HG03139 (cell line): ENCODE measurements around the gene GNAQ.
"Not testable (repeated sequence)": the region's sequence is repeated elsewhere in the genome, so short reads cannot be mapped to it uniquely, and the experiment has no call there.

ENCODE experiments used
- ATAC-seq: cut with Tn5 transposase; IDR thresholded peaks from one replicate; pipeline ENCODE4 v1.9.1; 2021; ENCODE audit not compliant: unreplicated experiment

The GNAQ gene

GRCh38 chr9:77710965-77711648, 320.5 kb downstream of the GNAQ start:
- ATAC-seq: no peak

DNA sequence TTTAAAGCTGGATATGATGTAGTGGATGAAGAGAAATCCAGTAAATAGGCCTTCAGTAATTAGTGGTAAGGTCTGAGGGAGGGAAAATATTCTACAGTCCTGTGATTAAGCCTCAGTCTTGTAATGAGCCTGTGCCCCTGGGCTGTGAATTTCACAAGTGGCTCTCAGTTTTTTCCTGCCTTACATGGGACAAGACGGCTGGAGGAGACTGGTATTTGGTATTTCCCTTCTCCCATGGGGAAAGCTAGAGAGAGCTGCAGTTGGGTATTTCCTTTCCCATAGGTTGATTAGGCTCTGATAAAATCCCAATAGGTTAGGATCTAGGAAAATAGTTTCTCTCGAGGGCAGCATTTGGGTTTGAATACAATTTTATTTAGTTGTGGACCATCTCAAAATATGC, 321.3 kb downstream of the GNAQ start:
- ATAC-seq: no peak

- no peak for ATAC-seq
These were observed 323.4 kb downstream of the GNAQ start for GRCh38 chr9:77708064-77708815.

DNA sequence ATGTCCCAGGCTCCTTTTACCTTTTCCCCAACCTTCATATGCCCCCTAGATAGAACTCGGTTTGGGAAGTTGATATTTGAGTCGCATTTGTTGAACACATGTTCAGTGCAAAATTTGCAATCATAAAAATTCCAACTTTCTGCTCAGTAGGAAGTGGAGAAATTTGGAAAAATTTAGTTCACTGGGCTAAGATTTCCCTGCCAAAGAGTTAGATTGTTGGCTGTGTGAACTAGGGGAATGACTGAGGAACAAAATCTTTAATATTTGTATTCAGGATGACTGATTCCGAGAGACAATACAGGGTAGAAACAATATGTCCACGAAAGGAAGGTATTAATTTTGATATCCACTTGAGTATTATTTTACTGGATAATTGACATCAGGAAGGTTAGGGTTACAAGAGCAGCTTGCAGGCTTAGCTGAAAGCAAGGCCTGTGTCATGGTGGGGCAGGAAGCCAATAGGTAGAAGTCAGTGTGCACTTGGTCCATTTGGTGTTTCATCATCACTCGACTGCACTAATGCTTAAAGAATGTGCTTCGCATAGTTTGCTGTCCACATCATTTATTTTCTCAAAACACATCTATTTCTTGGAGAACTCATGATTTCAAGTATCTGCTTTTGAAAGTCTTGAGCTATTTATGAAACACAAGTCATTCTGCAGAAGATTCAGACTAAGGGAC, 324.1 kb downstream of the GNAQ start:
- ATAC-seq: no peak

- ATAC-seq: no peak
These were observed 326.0 kb downstream of the GNAQ start for GRCh38 chr9:77705636-77706035.

DNA sequence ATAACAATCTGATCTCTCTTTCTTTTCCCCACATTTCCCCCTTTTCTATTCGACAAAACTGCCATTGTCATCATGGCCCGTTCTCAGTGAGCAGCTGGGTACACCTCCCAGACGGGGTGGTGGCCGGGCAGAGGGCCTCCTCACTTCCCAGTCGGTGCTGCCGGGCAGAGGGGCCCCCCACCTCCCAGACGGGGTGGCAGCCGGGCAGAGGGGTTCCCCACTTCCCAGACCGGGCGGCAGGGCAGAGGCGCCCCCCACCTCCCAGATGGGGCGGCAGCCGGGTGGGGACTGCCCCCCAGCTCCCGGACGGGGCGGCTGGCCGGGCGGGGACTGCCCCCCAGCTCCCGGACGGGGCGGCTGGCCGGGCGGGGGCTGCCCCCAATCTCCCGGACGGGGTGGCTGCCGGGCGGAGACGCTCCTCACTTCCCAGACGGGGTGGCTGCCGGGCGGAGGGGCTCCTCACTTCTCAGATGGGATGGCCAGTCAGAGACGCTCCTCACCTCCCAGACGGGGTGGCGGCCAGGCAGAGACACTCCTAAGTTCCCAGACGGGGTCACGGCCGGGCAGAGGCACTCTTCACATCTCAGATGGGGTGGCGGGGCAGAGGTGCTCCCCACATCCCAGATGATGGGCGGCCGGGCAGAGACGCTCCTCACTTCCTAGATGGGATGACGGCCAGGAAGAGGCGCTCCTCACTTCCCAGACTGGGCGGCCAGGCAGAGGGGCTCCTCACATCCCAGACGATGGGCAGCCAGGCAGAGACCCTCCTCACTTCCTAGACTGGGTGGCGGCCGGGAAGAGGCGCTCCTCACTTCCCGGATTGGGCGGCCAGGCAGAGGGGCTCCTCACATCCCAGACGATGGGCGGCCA, 328.9 kb downstream of the GNAQ start:
- ATAC-seq: not testable (repeated sequence)

GRCh38 chr9:77697238-77697984, 334.2 kb downstream of the GNAQ start:
- no peak for ATAC-seq

DNA sequence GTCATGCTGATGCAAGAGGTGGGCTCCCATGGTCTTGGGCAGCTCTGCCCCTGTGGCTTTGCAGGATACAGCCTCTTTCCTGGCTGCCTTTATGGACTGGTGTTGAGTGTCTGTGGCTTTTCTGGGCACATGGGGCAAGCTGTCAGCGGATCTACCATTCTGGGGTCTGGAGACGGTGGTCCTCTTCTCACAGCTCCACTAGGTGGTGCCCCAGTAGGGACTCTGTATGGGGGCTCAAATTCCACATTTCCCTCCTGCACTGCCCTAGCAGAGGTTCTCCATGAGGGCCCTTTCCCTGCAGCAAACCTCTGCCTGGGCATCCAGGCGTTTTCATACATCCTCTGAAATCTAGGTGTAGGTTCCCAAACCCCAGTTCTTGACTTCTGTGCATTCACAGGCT, 340.9 kb downstream of the GNAQ start:
- not testable (repeated sequence) for ATAC-seq

- not testable (repeated sequence) for ATAC-seq
These were observed 341.5 kb downstream of the GNAQ start for GRCh38 chr9:77690119-77690518.

DNA sequence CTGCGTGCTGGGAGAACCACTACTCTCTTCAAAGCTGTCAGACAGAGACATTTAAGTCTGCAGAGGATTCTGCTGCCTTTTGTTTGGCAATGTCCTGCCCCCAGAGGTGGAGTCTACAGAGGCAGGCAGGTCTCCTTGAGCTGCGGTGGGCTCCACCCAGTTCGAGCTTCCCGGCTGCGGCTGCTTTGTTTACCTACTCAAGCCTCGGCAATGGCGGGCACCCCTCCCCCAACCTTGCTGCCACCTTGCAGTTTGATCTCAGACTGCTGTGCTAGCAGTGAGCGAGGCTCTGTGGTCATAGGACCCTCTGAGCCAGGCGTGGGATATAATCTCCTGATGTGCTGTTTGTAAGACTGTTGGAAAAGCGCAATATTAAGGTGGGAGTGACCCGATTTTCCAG, 343.9 kb downstream of the GNAQ start:
- not testable (repeated sequence) for ATAC-seq

DNA sequence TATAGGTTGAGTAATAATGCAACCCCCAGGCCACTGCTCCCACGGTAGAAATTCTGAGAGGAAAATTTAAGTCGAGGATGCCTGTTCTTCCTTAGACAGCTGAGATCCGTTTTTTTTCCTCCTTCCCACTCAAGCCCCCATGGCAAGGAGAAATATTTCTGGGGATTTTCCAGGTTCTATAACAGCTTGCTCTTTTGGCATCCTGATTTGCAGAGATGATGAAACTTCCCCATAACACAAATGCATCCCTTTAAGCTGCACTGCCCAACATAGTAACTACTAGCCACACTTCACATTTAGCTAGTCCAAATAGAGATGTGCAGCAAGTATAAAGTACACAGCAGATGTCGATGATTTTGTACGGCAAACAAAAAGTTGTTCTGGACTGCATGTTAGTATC, 351.0 kb downstream of the GNAQ start:
- ATAC-seq: no peak

- no peak for ATAC-seq
These were observed 351.8 kb downstream of the GNAQ start for GRCh38 chr9:77679661-77680368.

DNA sequence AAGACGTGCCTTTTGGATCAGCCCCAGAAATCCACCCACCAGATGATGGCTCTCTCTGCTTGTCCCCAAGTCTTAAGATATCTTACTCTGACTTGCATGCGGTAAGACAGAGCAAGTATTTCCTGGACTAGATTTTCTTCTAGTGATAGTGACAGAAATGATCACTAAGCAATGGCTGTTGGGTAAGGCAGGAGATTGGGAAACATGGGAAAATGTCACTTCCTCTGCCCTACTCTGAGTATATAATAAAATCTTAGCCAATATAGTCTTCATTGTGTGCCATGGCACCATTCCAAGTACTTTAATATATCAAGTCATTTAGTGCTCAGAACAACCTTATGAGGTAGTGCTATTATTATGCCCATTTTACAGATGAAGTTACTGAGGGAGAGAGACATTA, 352.5 kb downstream of the GNAQ start:
- ATAC-seq: no peak

- ATAC-seq: no peak
These were observed 353.6 kb downstream of the GNAQ start for GRCh38 chr9:77677957-77678535.

GRCh38 chr9:77677397-77677796, 354.2 kb downstream of the GNAQ start:
- no peak for ATAC-seq

DNA sequence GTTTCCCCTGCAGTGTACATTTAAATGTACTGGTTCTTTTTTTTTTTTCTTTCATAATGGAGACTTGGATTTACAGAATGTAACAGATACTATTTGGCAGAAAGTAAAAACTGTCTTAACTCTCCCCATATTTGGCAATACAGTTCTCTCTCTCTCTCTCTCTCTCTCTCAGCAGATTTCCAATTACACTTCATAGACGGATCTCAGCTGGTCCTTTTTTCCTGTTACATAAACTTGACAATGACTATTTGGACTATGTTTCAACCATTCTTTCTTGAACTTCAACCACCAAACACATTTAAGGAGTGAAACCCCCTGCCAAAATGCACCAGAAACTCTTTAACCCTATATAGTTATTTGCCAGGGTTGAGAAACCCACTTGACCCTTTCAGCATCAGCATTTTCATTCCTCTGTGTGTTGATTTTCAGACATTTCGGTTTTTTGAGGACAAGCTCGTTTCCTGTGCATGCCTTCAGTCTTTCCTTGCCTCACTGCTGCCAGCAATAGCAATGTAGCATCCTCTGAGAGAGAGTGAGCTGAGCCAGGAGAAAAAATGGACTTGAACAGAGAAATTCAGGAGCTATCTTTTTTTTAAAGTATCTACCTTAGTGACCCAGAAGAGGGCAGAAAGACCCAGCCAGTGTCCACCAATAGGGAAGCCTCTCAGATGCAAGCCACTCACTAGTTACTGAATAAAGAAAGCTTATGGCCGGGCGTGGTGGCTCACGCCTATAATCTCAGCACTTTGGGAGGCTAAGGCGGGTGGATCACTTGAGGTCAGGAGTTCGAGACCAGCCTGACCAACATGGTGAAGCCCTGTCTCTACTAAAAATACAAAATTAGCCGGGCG, 357.4 kb downstream of the GNAQ start:
- no peak for ATAC-seq

DNA sequence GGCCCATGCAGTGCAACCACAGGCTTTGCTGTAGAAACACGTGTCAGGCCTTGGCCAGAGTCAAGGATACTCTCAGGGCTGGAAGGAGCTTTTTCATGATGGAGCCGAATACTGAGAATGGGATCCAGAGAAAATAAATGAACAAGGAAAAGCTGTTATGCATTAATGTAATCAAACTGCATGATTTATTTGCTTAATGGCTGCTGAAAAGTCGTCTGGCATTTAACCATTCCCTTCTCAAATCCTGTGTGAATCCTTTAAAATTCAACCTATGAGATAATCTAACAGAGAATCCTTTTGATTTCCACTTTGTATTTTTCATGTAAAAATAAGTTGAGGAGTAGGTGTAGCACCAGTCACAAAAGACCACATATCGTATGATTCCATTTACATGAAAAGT, 359.4 kb downstream of the GNAQ start:
- ATAC-seq: no peak

GRCh38 chr9:77667151-77667550, 364.5 kb downstream of the GNAQ start:
- no peak for ATAC-seq
